Liver (tissue), 3 donors: Measurements from ENCODE around the gene NLRP6.

Experiments used
- ATF3 ChIP-seq: IDR thresholded peaks from 2 replicates; pipeline ENCODE4 v1.6.1; 2016; ENCODE audit warnings: antibody characterized with exemption
- CTCF ChIP-seq: fragments of 150-350 bp; IDR thresholded peaks from 2 replicates; pipeline ENCODE4 v1.5.1; 2017; ENCODE audit warnings: improper control_type of control experiment, low read depth, low read length; ENCODE audit not compliant: missing input control
- FOXA1 ChIP-seq: IDR thresholded peaks from 2 replicates; pipeline ENCODE4 v1.6.1; 2016; ENCODE audit warnings: antibody characterized with exemption
- GABPA ChIP-seq, 2 donors: IDR thresholded peaks in 1 of 2; conservative IDR thresholded peaks in 1 of 2; 2 replicates each; pipeline ENCODE4 v1.6.1; 2016; ENCODE audit warnings: antibody characterized with exemption in 2 of 2, mild to moderate bottlenecking in 1 of 2, moderate library complexity in 1 of 2
- JUND ChIP-seq, 2 donors: IDR thresholded peaks; 2 replicates each; pipeline ENCODE4 v1.6.1; 2016; ENCODE audit warnings: antibody characterized with exemption in 2 of 2
- MAX ChIP-seq: IDR thresholded peaks from 2 replicates; pipeline ENCODE4 v1.6.1; 2016; ENCODE audit warnings: antibody characterized with exemption
- REST ChIP-seq: IDR thresholded peaks from 2 replicates; pipeline ENCODE4 v1.6.1; 2016; ENCODE audit warnings: antibody characterized with exemption, mild to moderate bottlenecking
- RXRA ChIP-seq, 2 donors: IDR thresholded peaks; 2 replicates each; pipeline ENCODE4 v1.6.1; 2017 to 2018; ENCODE audit warnings: antibody characterized with exemption in 2 of 2, mild to moderate bottlenecking in 1 of 2
- SP1 ChIP-seq: IDR thresholded peaks from 2 replicates; pipeline ENCODE4 v1.6.1; 2018; ENCODE audit warnings: antibody characterized with exemption, mild to moderate bottlenecking
- TAF1 ChIP-seq: conservative IDR thresholded peaks from 2 replicates; pipeline ENCODE4 v1.6.1; 2016; ENCODE audit warnings: antibody characterized with exemption, mild to moderate bottlenecking
- YY1 ChIP-seq: IDR thresholded peaks from 2 replicates; pipeline ENCODE4 v1.6.1; 2016; ENCODE audit warnings: antibody characterized with exemption, mild to moderate bottlenecking
- ZBTB33 ChIP-seq: IDR thresholded peaks from 2 replicates; pipeline ENCODE4 v1.6.1; 2016; ENCODE audit warnings: antibody characterized with exemption
- donor health status: healthy.
- donor health status: healthy.

- TF ChIP-seq CTCF: no peak
- no peak for TF ChIP-seq SP1
- no peak for TF ChIP-seq MAX
- no peak for TF ChIP-seq JUND (IDR thresholded peaks at IDR 0.05)
- TF ChIP-seq REST: no peak
- TF ChIP-seq ZBTB33: no peak
- no peak for TF ChIP-seq GABPA (IDR thresholded peaks at IDR 0.05 in 1 of 2, conservative IDR thresholded peaks at IDR 0.05 in 1 of 2)
- no peak for TF ChIP-seq YY1
- no peak for TF ChIP-seq ATF3
- TF ChIP-seq FOXA1: no peak
- no peak for TF ChIP-seq RXRA (IDR thresholded peaks at IDR 0.05)
- TF ChIP-seq TAF1: no peak
Observed at GRCh38 chr11:328012-328411, 49.8 kb downstream of the NLRP6 start.
